OCI-LY1 (cell line): ENCODE measurements around the gene TUBAL3.

Source experiments
- H2AFZ ChIP-seq: fragments of 200-600 bp; sonication (generic), shearing (Covaris generic); 2 replicates; pipeline ENCODE4 v1.6.0; 2014; ENCODE audit warnings: antibody characterized with exemption, mild to moderate bottlenecking, low read length
- H3F3A ChIP-seq: fragments of 200-600 bp; sonication (generic), shearing (Covaris generic); 2 replicates; pipeline ENCODE4 v1.6.0; 2014; ENCODE audit warnings: mild to moderate bottlenecking, antibody characterized with exemption, low read length, moderate library complexity; ENCODE audit not compliant: insufficient read depth
- H3K27ac ChIP-seq: fragments of 200-600 bp; sonication (generic); 2 replicates; pipeline ENCODE4 v1.5.1; 2014; ENCODE audit warnings: low read length, mixed run types, mild to moderate bottlenecking, low read depth; ENCODE audit not compliant: poor library complexity, severe bottlenecking
- H3K27me3 ChIP-seq: fragments of 200-600 bp; sonication (generic); 2 replicates; pipeline ENCODE4 v1.6.0; 2014; ENCODE audit warnings: antibody characterized with exemption, mild to moderate bottlenecking, low read length, moderate library complexity; ENCODE audit not compliant: insufficient read depth
- H3K36me3 ChIP-seq: fragments of 200-600 bp; sonication (generic); 2 replicates; pipeline ENCODE4 v1.6.1; 2014; ENCODE audit warnings: mild to moderate bottlenecking, antibody characterized with exemption, low read length, moderate library complexity, mixed read lengths; ENCODE audit not compliant: insufficient read depth
- H3K4me1 ChIP-seq: fragments of 200-600 bp; sonication (generic); 2 replicates; pipeline ENCODE4 v1.5.1; 2014; ENCODE audit warnings: mild to moderate bottlenecking, low read length, moderate library complexity; ENCODE audit not compliant: insufficient read depth, severe bottlenecking
- H3K4me2 ChIP-seq: fragments of 200-600 bp; sonication (generic), shearing (Covaris generic); 2 replicates; pipeline ENCODE4 v1.6.1; 2014; ENCODE audit warnings: low read length
- H3K4me3 ChIP-seq: fragments of 200-600 bp; sonication (generic); 2 replicates; pipeline ENCODE4 v1.5.1; 2014; ENCODE audit warnings: low read length, low read depth, mild to moderate bottlenecking, mixed read lengths; ENCODE audit not compliant: poor library complexity, severe bottlenecking
- H3K79me2 ChIP-seq: fragments of 200-600 bp; shearing (Covaris generic); 2 replicates; pipeline ENCODE4 v1.6.1; 2016; ENCODE audit warnings: mixed run types, low read length, mixed read lengths; ENCODE audit not compliant: insufficient read depth
- H3K9ac ChIP-seq: fragments of 200-600 bp; sonication (generic), shearing (Covaris generic); 2 replicates; pipeline ENCODE4 v1.6.1; 2014; ENCODE audit warnings: mild to moderate bottlenecking, low read length, mixed read lengths
- H3K9me2 ChIP-seq: fragments of 200-600 bp; sonication (generic), shearing (Covaris generic); 2 replicates; pipeline ENCODE4 v1.6.1; 2014; ENCODE audit warnings: low read depth, mild to moderate bottlenecking, low read length, mixed read lengths
- H3K9me3 ChIP-seq: fragments of 200-600 bp; shearing (Covaris generic); 2 replicates; pipeline ENCODE4 v1.6.1; 2014; ENCODE audit warnings: low read length, mixed read lengths
- H4K20me1 ChIP-seq: fragments of 200-600 bp; sonication (generic), shearing (Covaris generic); 2 replicates; pipeline ENCODE4 v1.6.0; 2016; ENCODE audit warnings: mild to moderate bottlenecking, low read length; ENCODE audit not compliant: insufficient read depth
- CTCF ChIP-seq: fragments of 200-600 bp; sonication (generic), shearing (Covaris generic); IDR thresholded peaks from 2 replicates; pipeline ENCODE4 v1.5.1; 2017; ENCODE audit warnings: mild to moderate bottlenecking, antibody characterized with exemption, low read length, moderate library complexity, mixed read lengths
- EZH2 ChIP-seq: fragments of 200-600 bp; sonication (generic), shearing (Covaris generic); IDR thresholded peaks from 2 replicates; pipeline ENCODE4 v1.8.0; 2017; ENCODE audit warnings: borderline replicate concordance, mixed run types, mild to moderate bottlenecking, antibody characterized with exemption, low read length, moderate library complexity, mixed read lengths

Gene TUBAL3

DNA sequence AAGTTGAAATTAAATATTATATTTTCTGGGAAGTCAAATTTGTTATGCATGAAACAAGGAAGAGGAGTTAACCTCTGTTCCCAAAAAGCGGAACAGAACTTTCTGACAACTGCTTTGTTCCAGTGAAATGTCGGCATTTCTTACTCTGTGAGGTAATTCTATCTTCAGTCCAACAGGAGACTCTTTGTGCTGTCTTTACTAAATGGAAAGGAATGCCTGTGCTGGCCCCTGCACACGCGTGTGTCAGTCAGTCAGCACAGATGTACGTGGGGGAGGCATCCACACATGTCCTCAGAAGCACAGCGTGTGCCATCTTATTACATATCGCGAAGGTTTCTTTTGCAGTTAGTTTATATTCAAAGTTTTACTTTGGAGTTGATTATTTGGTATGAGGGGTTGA, 45.2 kb upstream of the TUBAL3 start:
- Histone ChIP-seq H3K4me1 (peaks cover 21% of the 10 kb centered on the region), H2AFZ (no peak overlapping the region), H3K9me2 (no peaks in the 10 kb centered on the region), H3K36me3 (peaks cover 32% of the 10 kb centered on the region), H3K27ac (no peak overlapping the region), H3K4me3 (no peak overlapping the region), H3K9ac (no peak overlapping the region), H4K20me1 (no peaks in the 10 kb centered on the region), H3K4me2 (no peak overlapping the region), H3K79me2 (no peaks in the 10 kb centered on the region), H3K9me3 (no peaks in the 10 kb centered on the region), H3F3A (peaks cover 4% of the 10 kb centered on the region; the same call in 1 of the 2 replicates), H3K27me3 (no peaks in the 10 kb centered on the region)
- TF ChIP-seq CTCF (no peak), EZH2 (no peak)

DNA sequence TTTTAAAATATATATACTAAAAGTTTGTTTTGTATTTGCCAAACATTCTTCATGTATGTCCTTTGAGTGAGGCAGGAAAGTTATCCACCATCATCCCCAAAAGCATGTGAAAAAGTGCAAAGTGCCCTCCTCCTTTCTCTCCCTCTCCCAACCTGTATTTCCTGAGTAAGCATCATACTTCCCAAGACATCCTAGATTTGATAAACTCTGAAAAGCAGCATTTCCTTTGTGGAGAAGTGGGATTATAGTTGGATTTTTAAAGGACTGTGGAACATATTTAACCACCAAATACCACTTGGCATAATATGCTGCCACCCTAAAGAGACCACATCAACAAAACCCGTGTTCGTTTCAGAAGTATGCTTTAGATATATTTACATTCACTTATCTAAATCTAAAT, 44.6 kb upstream of the TUBAL3 start:
- Histone ChIP-seq H3K9ac (no peak overlapping the region), H3K27ac (no peak overlapping the region), H3K4me2 (no peak overlapping the region), H3K36me3 (peaks cover 27% of the 10 kb centered on the region), H3F3A (peaks cover 4% of the 10 kb centered on the region; the same call in 1 of the 2 replicates), H2AFZ (no peak overlapping the region), H3K4me3 (no peak overlapping the region), H3K9me2 (no peaks in the 10 kb centered on the region), H3K27me3 (no peaks in the 10 kb centered on the region), H3K79me2 (no peaks in the 10 kb centered on the region), H3K9me3 (no peaks in the 10 kb centered on the region), H3K4me1 (peaks cover 21% of the 10 kb centered on the region), H4K20me1 (no peaks in the 10 kb centered on the region)
- no peak for TF ChIP-seq CTCF
- TF ChIP-seq EZH2 = no peak

GRCh38 chr10:5448333-5449001, 43.8 kb upstream of the TUBAL3 start:
- Histone ChIP-seq H3F3A (peaks cover 4% of the 10 kb centered on the region; the same call in 1 of the 2 replicates), H3K4me3 (no peak overlapping the region)

More at GRCh38 chr10:5448333-5449001, 43.8 kb upstream of the TUBAL3 start:
- Histone ChIP-seq H4K20me1 (no peaks in the 10 kb centered on the region), H3K4me2 (no peak overlapping the region), H3K27me3 (no peaks in the 10 kb centered on the region), H3K79me2 (no peaks in the 10 kb centered on the region), H3K9ac (no peak overlapping the region), H3K27ac (no peak overlapping the region), H3K4me1 (peaks cover 21% of the 10 kb centered on the region), H3K9me3 (no peaks in the 10 kb centered on the region), H2AFZ (no peak overlapping the region), H3K36me3 (peaks cover 19% of the 10 kb centered on the region), H3K9me2 (no peaks in the 10 kb centered on the region)
- TF ChIP-seq EZH2 = no peak
- TF ChIP-seq CTCF = no peak
